Endodermal cell (in vitro differentiated cells): Measurements from ENCODE around the gene CCDC34. TPM values are rescaled to one million over a fixed set of nuclear protein-coding genes. Genes with fewer than 3 reads are reported as not detected.

Experiments
- DNase-seq: peaks from one replicate; pipeline ENCODE4 v3.0.0-alpha.2; 2017
- H3K27ac ChIP-seq: 2 replicates; pipeline ENCODE4 v1.5.1; 2013; ENCODE audit warnings: mild to moderate bottlenecking, low read depth, low read length, moderate library complexity
- H3K27me3 ChIP-seq: 2 replicates; pipeline ENCODE4 v1.6.1; 2013; ENCODE audit warnings: mild to moderate bottlenecking, low read length, moderate library complexity; ENCODE audit not compliant: insufficient read depth, control insufficient read depth, poor library complexity, severe bottlenecking
- H3K36me3 ChIP-seq: 2 replicates; pipeline ENCODE4 v1.7.0; 2013; ENCODE audit warnings: mild to moderate bottlenecking, low read length, moderate library complexity; ENCODE audit not compliant: control insufficient read depth, insufficient read depth
- H3K4me1 ChIP-seq: one replicate; pipeline ENCODE4 v1.7.0; 2013; ENCODE audit warnings: low read length; ENCODE audit not compliant: control insufficient read depth, insufficient read depth
- H3K4me3 ChIP-seq: 2 replicates; pipeline ENCODE4 v1.5.1; 2013; ENCODE audit warnings: mild to moderate bottlenecking, low read length, moderate library complexity
- H3K9ac ChIP-seq: 2 replicates; pipeline ENCODE4 v1.6.1; 2013; ENCODE audit warnings: mild to moderate bottlenecking, low read length, moderate library complexity; ENCODE audit not compliant: poor library complexity, severe bottlenecking; ENCODE audit errors: extremely low read depth
- H3K9me3 ChIP-seq: 2 replicates; pipeline ENCODE4 v1.6.1; 2013; ENCODE audit warnings: mild to moderate bottlenecking, low read length, moderate library complexity; ENCODE audit not compliant: control insufficient read depth
- H3K27ac Mint-ChIP-seq: 2 replicates; pipeline ENCODE4 v1.8.0; 2020; ENCODE audit warnings: mixed read lengths
- H3K27me3 Mint-ChIP-seq: 2 replicates; pipeline ENCODE4 v1.8.0; 2021; ENCODE audit warnings: mild to moderate bottlenecking, mixed read lengths; ENCODE audit not compliant: insufficient read depth
- H3K36me3 Mint-ChIP-seq: 2 replicates; pipeline ENCODE4 v1.8.0; 2020; ENCODE audit warnings: low read depth, mixed read lengths
- H3K4me1 Mint-ChIP-seq: 2 replicates; pipeline ENCODE4 v1.8.0; 2020; ENCODE audit warnings: mixed read lengths
- H3K4me3 Mint-ChIP-seq: 2 replicates; pipeline ENCODE4 v1.8.0; 2020; ENCODE audit warnings: mild to moderate bottlenecking, moderate library complexity, mixed read lengths
- H3K9me3 Mint-ChIP-seq: 2 replicates; pipeline ENCODE4 v1.8.0; 2020; ENCODE audit warnings: mild to moderate bottlenecking, mixed read lengths
- WGBS, 2 experiments: methylation state at CpG; one replicate each; pipeline versions ENCODE4 v1.1.5 to v1.1.7; 2013; ENCODE audit warnings: missing lambda C conversion rate in 2 of 2, mixed read lengths in 1 of 2; ENCODE audit not compliant: insufficient coverage in 1 of 2, insufficient read length in 1 of 2; 5-methylcytosine and 5-hydroxymethylcytosine counted together
- total RNA-seq, 2 donors: library from RNA; stranded (reverse); fragmentation: NEBNext Ultra II Directional in 1 of 2; extraction: Animal tissue kit (Norgen Biotek cat#: 25700) in 1 of 2; gene quantifications; 2 replicates in 1 of 2; 3 replicates in 1 of 2; pipeline ENCODE4 v1.2.1, GENCODE V29; 2021
- TF ChIP-seq, protein P1 (sequence below): fragments of 200-600 bp; sonication (generic); conservative IDR thresholded peaks from 2 replicates; pipeline ENCODE4 v1.5.0; 2021; ENCODE audit warnings: antibody characterized with exemption, mild to moderate bottlenecking

CCDC34 gene
- total RNA-seq, 2 donors from 2014 or later = 26.2 to 38.1 TPM

DNA sequence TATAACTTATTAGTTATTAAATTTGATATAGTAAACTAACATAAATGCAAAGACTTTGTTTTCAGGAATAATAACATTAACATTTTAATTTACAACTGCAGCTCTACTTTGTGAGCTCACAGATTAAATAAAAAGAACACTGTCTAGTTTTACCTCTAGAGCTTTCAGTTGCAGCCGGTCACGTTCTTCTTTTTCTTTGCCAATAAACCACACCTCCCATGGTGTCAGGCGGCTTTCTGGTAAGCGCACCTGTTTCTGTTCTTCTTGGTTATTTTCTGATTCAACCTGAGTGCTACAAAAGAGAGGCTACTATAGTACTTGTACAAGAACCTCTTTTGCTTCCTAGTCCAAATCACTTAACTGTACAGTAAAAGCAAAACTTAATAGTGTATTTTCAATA is 5.8 kb downstream of the CCDC34 start:
- WGBS, 2 experiments = 94 to 100% methylated on average over 4 of the region's 4 CpGs

DNA sequence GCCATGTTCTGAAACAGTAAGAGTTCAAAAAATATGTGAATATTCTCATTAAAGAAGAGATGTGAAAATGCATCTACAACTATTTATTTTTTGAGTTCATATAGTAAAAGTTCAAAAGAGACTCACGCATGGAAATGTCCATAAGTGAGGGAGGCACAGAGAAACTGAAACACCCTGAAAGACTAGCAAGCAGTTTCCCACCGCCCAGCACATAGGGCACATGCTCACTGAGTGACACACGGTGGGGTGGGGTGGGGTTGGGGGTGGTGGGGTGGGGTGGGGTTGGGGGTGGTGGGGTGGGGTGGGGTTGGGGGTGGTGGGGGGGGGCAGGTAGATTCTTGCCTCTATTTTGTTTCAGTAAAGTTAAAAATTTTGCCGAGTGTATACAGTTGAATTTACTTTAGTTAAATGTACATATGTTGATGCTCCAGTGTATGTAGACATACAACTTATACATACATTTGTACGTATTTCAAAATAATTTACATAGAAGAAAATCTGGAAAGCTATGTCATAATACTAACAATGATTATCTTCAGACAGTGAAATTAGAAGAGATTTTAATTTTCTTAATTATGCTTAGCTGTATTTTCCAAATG is 6.3 kb downstream of the CCDC34 start:
- no peak for DNase-seq
- H3K4me3 ChIP-seq = no peak overlapping the region
- H3K36me3 ChIP-seq = peaks cover 4% of the 10 kb centered on the region
- H3K27me3 Mint-ChIP-seq = no peaks in the 10 kb centered on the region
- WGBS, 2 experiments = 100% methylated on average over 1 of the region's 5 CpGs; no CpG with 5 or more reads in 1 of the 2 experiments
- H3K4me1 ChIP-seq = no peaks in the 10 kb centered on the region
- H3K4me1 Mint-ChIP-seq = peaks cover 26% of the 10 kb centered on the region
- no peak overlapping the region for H3K4me3 Mint-ChIP-seq
- TF ChIP-seq, protein P1, sequence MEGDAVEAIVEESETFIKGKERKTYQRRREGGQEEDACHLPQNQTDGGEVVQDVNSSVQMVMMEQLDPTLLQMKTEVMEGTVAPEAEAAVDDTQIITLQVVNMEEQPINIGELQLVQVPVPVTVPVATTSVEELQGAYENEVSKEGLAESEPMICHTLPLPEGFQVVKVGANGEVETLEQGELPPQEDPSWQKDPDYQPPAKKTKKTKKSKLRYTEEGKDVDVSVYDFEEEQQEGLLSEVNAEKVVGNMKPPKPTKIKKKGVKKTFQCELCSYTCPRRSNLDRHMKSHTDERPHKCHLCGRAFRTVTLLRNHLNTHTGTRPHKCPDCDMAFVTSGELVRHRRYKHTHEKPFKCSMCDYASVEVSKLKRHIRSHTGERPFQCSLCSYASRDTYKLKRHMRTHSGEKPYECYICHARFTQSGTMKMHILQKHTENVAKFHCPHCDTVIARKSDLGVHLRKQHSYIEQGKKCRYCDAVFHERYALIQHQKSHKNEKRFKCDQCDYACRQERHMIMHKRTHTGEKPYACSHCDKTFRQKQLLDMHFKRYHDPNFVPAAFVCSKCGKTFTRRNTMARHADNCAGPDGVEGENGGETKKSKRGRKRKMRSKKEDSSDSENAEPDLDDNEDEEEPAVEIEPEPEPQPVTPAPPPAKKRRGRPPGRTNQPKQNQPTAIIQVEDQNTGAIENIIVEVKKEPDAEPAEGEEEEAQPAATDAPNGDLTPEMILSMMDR = no peak
- H3K9ac ChIP-seq = no peak overlapping the region
- peaks cover 13% of the 10 kb centered on the region for H3K36me3 Mint-ChIP-seq
- no peaks in the 10 kb centered on the region for H3K27me3 ChIP-seq
- no peak overlapping the region for H3K27ac ChIP-seq
- no peaks in the 10 kb centered on the region for H3K9me3 Mint-ChIP-seq
- H3K9me3 ChIP-seq = no peaks in the 10 kb centered on the region
- H3K27ac Mint-ChIP-seq = no peak overlapping the region

More for the DNA sequence above, 5.8 kb downstream of the CCDC34 start:
- Histone ChIP-seq H3K36me3 (peaks cover 4% of the 10 kb centered on the region), H3K27ac (no peak overlapping the region), H3K4me3 (no peak overlapping the region), H3K9ac (no peak overlapping the region), H3K4me1 (peaks cover 2% of the 10 kb centered on the region), H3K27me3 (no peaks in the 10 kb centered on the region), H3K9me3 (no peaks in the 10 kb centered on the region)
- Mint-ChIP-seq H3K9me3 (no peaks in the 10 kb centered on the region), H3K27me3 (no peaks in the 10 kb centered on the region), H3K4me3 (no peak overlapping the region), H3K36me3 (peaks cover 10% of the 10 kb centered on the region), H3K27ac (no peak overlapping the region), H3K4me1 (peaks cover 31% of the 10 kb centered on the region)
- no peak for DNase-seq
- TF ChIP-seq, protein P1 = no peak

DNA sequence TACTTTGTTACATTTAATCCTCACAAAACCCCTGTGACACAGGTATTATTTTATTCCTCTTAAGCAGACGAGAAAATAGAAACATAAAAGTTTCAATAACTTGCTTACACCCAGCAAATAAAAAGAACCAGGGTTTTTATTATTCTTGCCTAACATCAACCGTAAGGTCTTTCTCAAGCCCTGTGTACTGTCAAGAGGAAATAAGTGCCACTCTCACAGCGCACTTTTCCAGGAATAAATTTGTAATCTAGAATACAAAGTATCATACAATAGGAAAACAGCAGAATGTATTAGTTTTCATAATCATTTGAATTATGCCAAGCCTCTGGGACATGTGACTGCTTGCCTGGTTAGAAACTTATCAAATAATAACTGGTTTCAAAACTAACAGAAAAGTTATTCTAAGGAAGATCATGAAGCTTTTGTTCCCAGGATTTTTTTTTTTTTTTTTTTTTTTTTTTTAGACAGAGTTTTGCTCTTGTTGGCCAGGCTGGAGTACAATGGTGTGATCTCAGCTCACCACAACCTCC is 7.4 kb downstream of the CCDC34 start:
- Mint-ChIP-seq H3K4me3 (no peak overlapping the region), H3K4me1 (peaks cover 22% of the 10 kb centered on the region), H3K36me3 (peaks cover 18% of the 10 kb centered on the region), H3K27ac (no peak overlapping the region), H3K27me3 (no peaks in the 10 kb centered on the region), H3K9me3 (no peaks in the 10 kb centered on the region)
- H3K27ac ChIP-seq = no peak overlapping the region
- TF ChIP-seq, protein P1 = no peak
- H3K9me3 ChIP-seq = no peaks in the 10 kb centered on the region
- H3K36me3 ChIP-seq = peaks cover 4% of the 10 kb centered on the region
- no peak overlapping the region for H3K4me3 ChIP-seq
- no peaks in the 10 kb centered on the region for H3K4me1 ChIP-seq
- no peak overlapping the region for H3K9ac ChIP-seq
- DNase-seq = no peak
- 78 to 98% methylated on average over 1 to 3 of the region's 3 CpGs for WGBS, 2 experiments
- H3K27me3 ChIP-seq = no peaks in the 10 kb centered on the region
